ENCODE measurements around the gene PSME3IP1. TPM values are rescaled to one million over a fixed set of nuclear protein-coding genes. Genes with fewer than 3 reads are reported as not detected.

Gene PSME3IP1
- total RNA-seq, 1 donor from 2014 or later: 94.4 TPM

DNA sequence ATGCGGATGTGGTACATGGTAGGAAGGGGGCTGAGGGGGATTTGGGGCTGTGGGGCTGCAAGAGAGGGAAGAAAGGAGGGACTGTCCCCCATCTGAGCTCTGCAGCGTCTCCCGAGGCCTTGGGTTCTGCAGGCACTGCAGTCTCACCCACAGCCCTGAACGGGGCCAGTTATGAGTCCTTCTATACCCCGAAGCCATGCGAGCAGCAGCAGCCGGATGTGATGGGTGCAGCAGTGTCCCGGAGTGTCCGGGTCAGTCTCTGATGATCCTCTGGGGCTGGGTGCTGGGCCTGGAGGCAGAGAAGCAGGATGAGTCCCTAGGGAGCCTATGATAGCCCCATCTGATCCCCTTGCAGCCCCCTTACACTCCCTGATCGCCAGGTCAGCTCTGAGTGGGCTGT is 52.0 kb downstream of the PSME3IP1 start:
- DNase-seq (ENCODE audit: extremely low spot score, unreplicated experiment): no peak
- H3K9me3 Mint-ChIP-seq: no peaks in the 10 kb centered on the region
- H3K4me3 Mint-ChIP-seq: no peak overlapping the region
- peaks cover 20% of the 10 kb centered on the region for H3K4me1 Mint-ChIP-seq (ENCODE audit: unreplicated experiment)
- H3K27me3 Mint-ChIP-seq: no peaks in the 10 kb centered on the region
- TF ChIP-seq, protein P1, sequence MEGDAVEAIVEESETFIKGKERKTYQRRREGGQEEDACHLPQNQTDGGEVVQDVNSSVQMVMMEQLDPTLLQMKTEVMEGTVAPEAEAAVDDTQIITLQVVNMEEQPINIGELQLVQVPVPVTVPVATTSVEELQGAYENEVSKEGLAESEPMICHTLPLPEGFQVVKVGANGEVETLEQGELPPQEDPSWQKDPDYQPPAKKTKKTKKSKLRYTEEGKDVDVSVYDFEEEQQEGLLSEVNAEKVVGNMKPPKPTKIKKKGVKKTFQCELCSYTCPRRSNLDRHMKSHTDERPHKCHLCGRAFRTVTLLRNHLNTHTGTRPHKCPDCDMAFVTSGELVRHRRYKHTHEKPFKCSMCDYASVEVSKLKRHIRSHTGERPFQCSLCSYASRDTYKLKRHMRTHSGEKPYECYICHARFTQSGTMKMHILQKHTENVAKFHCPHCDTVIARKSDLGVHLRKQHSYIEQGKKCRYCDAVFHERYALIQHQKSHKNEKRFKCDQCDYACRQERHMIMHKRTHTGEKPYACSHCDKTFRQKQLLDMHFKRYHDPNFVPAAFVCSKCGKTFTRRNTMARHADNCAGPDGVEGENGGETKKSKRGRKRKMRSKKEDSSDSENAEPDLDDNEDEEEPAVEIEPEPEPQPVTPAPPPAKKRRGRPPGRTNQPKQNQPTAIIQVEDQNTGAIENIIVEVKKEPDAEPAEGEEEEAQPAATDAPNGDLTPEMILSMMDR (conservative IDR thresholded peaks at IDR 0.05): no peak
- H3K36me3 Mint-ChIP-seq: peaks cover 7% of the 10 kb centered on the region
- no peak overlapping the region for H3K27ac Mint-ChIP-seq

DNA sequence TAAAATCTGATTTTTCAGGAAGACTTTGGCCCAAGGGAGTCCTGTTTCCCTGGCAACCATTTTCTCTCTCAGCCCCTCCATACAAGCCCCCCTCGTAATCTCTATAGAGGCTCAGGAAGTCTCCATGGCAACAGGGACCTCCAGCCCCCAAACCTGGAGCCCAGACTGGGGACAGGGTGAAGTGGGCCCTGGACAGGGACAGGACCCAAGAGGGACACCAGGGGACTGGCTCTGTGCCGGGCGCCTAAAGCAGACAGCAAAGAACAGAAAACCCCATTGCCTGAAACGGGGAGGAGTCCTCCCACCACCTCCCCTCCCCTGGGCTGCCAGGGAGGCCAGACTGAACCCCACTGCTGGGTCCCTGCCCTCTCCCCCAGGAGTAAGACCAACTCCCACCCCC is 52.8 kb downstream of the PSME3IP1 start:
- no peaks in the 10 kb centered on the region for H3K27me3 Mint-ChIP-seq
- H3K27ac Mint-ChIP-seq: no peak overlapping the region
- H3K4me3 Mint-ChIP-seq: no peak overlapping the region
- peaks cover 11% of the 10 kb centered on the region for H3K4me1 Mint-ChIP-seq (ENCODE audit: unreplicated experiment)
- no peaks in the 10 kb centered on the region for H3K9me3 Mint-ChIP-seq
- TF ChIP-seq, protein P1 (conservative IDR thresholded peaks at IDR 0.05): no peak
- no peak for DNase-seq (ENCODE audit: extremely low spot score, unreplicated experiment)
- H3K36me3 Mint-ChIP-seq: peaks cover 1% of the 10 kb centered on the region

DNA sequence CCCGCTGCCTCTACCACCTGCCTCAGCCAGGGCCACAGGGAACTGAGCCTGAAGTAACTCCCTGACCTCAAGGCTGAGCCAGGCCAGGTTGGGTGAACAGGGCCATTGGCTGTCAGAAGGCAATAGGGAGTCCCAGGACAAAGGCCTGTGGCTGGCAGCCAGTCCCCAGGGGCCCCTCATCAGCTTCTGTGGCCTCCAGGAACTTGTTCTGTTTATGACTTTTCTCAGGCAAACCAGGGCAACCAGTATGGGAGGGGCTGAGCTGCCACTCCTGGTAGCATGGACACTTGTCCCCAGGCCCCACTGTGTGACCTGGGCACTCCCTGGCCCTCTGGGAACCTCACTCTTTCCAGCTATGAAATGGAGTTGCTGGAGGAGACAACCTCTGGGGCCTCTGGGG is 53.4 kb downstream of the PSME3IP1 start:
- H3K27ac Mint-ChIP-seq: peak overlapping the region; percentile 82
- no peaks in the 10 kb centered on the region for H3K27me3 Mint-ChIP-seq

DNA sequence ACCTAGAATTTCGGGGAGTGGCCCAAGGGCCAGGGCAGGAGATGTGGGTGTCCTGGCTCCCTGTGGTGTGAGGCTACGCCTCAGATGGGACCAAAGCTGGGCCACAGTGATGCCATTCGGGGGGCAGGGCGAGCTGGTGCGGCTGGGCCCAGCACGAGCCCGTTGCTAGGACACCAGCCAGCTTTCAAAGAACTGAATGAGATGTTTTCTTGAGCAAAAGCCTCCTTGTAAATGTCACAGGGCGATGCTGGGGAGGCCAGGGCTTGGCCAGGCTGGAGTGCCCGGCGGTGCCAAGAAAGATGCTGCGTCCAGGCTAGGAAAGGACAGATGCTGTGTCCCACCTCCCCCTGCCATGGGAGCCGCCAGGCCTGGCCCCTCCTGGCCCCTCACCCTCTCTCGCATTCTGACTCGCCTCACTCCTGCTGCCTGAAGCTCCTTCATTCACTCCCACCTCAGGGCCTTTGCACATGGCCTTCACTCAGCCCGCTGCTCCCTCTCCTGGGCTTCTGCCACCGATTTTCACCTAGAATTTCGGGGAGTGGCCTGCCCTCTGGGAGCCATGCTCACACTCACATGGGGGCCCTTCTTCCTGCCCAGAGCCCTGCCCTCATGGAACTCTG is 54.4 kb downstream of the PSME3IP1 start:
- Mint-ChIP-seq H3K9me3 (no peaks in the 10 kb centered on the region), H3K27ac (peak overlapping the region; percentile 31), H3K4me3 (no peak overlapping the region), H3K4me1 (ENCODE audit: unreplicated experiment) (peaks cover 11% of the 10 kb centered on the region), H3K27me3 (no peaks in the 10 kb centered on the region), H3K36me3 (peaks cover 4% of the 10 kb centered on the region)
- TF ChIP-seq, protein P1 (conservative IDR thresholded peaks at IDR 0.05): no peak
- DNase-seq (ENCODE audit: extremely low spot score, unreplicated experiment): no peak

More for the DNA sequence above, 53.4 kb downstream of the PSME3IP1 start:
- Mint-ChIP-seq H3K4me1 (ENCODE audit: unreplicated experiment) (peaks cover 11% of the 10 kb centered on the region), H3K36me3 (no peaks in the 10 kb centered on the region), H3K4me3 (peak overlapping the region; percentile 34), H3K9me3 (no peaks in the 10 kb centered on the region)
- TF ChIP-seq, protein P1 (conservative IDR thresholded peaks at IDR 0.05): no peak
- DNase-seq (ENCODE audit: extremely low spot score, unreplicated experiment): no peak

DNA sequence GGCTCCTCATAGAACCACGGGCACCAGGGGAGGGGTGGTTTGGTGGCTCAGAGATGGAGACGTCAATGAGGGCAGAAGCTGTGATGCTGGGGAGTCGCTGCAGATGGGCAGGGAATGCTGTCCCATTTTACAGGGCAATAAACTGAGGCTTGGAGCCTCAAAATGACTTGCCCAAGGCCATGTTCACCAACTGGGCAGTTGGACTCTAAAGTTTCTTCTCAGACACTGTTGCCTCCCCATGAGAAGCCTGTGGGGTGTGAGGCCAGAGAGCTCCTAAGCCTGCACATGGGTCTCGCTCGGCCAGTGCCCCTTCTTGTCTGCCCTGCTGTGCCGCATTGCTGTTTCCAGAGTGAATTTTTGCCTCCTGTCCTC is 54.9 kb downstream of the PSME3IP1 start:
- no peak for DNase-seq (ENCODE audit: extremely low spot score, unreplicated experiment)
- H3K9me3 Mint-ChIP-seq: no peaks in the 10 kb centered on the region
- peaks cover 11% of the 10 kb centered on the region for H3K4me1 Mint-ChIP-seq (ENCODE audit: unreplicated experiment)
- TF ChIP-seq, protein P1 (conservative IDR thresholded peaks at IDR 0.05): no peak
- H3K36me3 Mint-ChIP-seq: peaks cover 4% of the 10 kb centered on the region
- no peaks in the 10 kb centered on the region for H3K27me3 Mint-ChIP-seq
- no peak overlapping the region for H3K4me3 Mint-ChIP-seq
- H3K27ac Mint-ChIP-seq: peak overlapping the region; percentile 31

Measured in type B pancreatic cell (in vitro differentiated cells).